NCI-H2107 treated with DMSO at 0.1 percent for 48 hours (cell line): Measurements from ENCODE around the gene CMPK2.
"Not testable (repeated sequence)": the region's sequence is repeated elsewhere in the genome, so short reads cannot be mapped to it uniquely, and the experiment has no call there.

Experiments
- DNase-seq: peaks from one replicate; lab custom pipeline; 2025; ENCODE audit not compliant: unreplicated experiment; lab: John Stamatoyannopoulos, UW

The CMPK2 gene

GRCh38 chr2:6865346-6866274 is at the start of gene CMPK2:
CMPK2 (minus strand) TSS chr2:6865907; CDS start chr2:6865696, 211 bp downstream.
- DNase-seq = no peak

- no peak for DNase-seq
These were observed 49.7 kb upstream of the CMPK2 start for GRCh38 chr2:6915399-6915798.

GRCh38 chr2:6914828-6915227 is 49.1 kb upstream of the CMPK2 start:
- no peak for DNase-seq

GRCh38 chr2:6913415-6914157 is 47.9 kb upstream of the CMPK2 start:
- DNase-seq = no peak

GRCh38 chr2:6911721-6912120 is 46.0 kb upstream of the CMPK2 start:
- no peak for DNase-seq

GRCh38 chr2:6909431-6910385 is 44.0 kb upstream of the CMPK2 start:
- DNase-seq = no peak

GRCh38 chr2:6908291-6908690 is 42.6 kb upstream of the CMPK2 start:
- no peak for DNase-seq

GRCh38 chr2:6906165-6906741 is 40.5 kb upstream of the CMPK2 start:
- no peak for DNase-seq

- no peak for DNase-seq
These were observed 40.0 kb upstream of the CMPK2 start for GRCh38 chr2:6905668-6906067.

- not testable (repeated sequence) for DNase-seq
These were observed 36.9 kb upstream of the CMPK2 start for GRCh38 chr2:6902581-6902980.

GRCh38 chr2:6896930-6897759 is 31.4 kb upstream of the CMPK2 start:
- DNase-seq = no peak

GRCh38 chr2:6893876-6894482 is 28.3 kb upstream of the CMPK2 start:
- no peak for DNase-seq

- no peak for DNase-seq
These were observed 23.0 kb upstream of the CMPK2 start for GRCh38 chr2:6888724-6889123.

- DNase-seq = no peak
These were observed 22.1 kb upstream of the CMPK2 start for GRCh38 chr2:6887751-6888192.

- no peak for DNase-seq
These were observed 20.3 kb upstream of the CMPK2 start for GRCh38 chr2:6885968-6886367.

GRCh38 chr2:6885551-6885950 is 19.8 kb upstream of the CMPK2 start:
- DNase-seq = no peak

GRCh38 chr2:6883448-6884122 is 17.9 kb upstream of the CMPK2 start:
- no peak for DNase-seq

GRCh38 chr2:6881516-6881915 is 15.8 kb upstream of the CMPK2 start:
- no peak for DNase-seq

GRCh38 chr2:6881046-6881445 is 15.3 kb upstream of the CMPK2 start:
- DNase-seq = no peak
